Measurements from ENCODE around the gene ISG20L2. TPM values are rescaled to one million over a fixed set of nuclear protein-coding genes. Genes with fewer than 3 reads are reported as not detected.
"Not testable (repeated sequence)": the region's sequence is repeated elsewhere in the genome, so short reads cannot be mapped to it uniquely, and the experiment has no call there.

Gene ISG20L2
- total RNA-seq, 2 donors from 2014 or later, result 15.0 to 19.8 TPM

- H3K4me1 ChIP-seq (ENCODE audit: control insufficient read depth in 1 of 2, low read depth in 2 of 2), result no peaks in the 10 kb centered on the region
- no peaks in the 10 kb centered on the region for H3K36me3 ChIP-seq
- TF ChIP-seq, protein P1, sequence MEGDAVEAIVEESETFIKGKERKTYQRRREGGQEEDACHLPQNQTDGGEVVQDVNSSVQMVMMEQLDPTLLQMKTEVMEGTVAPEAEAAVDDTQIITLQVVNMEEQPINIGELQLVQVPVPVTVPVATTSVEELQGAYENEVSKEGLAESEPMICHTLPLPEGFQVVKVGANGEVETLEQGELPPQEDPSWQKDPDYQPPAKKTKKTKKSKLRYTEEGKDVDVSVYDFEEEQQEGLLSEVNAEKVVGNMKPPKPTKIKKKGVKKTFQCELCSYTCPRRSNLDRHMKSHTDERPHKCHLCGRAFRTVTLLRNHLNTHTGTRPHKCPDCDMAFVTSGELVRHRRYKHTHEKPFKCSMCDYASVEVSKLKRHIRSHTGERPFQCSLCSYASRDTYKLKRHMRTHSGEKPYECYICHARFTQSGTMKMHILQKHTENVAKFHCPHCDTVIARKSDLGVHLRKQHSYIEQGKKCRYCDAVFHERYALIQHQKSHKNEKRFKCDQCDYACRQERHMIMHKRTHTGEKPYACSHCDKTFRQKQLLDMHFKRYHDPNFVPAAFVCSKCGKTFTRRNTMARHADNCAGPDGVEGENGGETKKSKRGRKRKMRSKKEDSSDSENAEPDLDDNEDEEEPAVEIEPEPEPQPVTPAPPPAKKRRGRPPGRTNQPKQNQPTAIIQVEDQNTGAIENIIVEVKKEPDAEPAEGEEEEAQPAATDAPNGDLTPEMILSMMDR (IDR thresholded peaks at IDR 0.05), result no peak
- ATAC-seq (ENCODE audit: insufficient number of reproducible peaks, low FRiP score, low read depth) (no peak), DNase-seq (ENCODE audit: low spot score) (no peak)
- H3K9me3 ChIP-seq, result no peaks in the 10 kb centered on the region
- H3K4me3 ChIP-seq, result no peak overlapping the region
- no peaks in the 10 kb centered on the region for H3K27me3 ChIP-seq (replicated peaks; ENCODE audit: insufficient read depth)
- no peak overlapping the region for H3K27ac ChIP-seq
Observed at GRCh38 chr1:156760092-156760795, 31.7 kb upstream of the ISG20L2 start.

DNA sequence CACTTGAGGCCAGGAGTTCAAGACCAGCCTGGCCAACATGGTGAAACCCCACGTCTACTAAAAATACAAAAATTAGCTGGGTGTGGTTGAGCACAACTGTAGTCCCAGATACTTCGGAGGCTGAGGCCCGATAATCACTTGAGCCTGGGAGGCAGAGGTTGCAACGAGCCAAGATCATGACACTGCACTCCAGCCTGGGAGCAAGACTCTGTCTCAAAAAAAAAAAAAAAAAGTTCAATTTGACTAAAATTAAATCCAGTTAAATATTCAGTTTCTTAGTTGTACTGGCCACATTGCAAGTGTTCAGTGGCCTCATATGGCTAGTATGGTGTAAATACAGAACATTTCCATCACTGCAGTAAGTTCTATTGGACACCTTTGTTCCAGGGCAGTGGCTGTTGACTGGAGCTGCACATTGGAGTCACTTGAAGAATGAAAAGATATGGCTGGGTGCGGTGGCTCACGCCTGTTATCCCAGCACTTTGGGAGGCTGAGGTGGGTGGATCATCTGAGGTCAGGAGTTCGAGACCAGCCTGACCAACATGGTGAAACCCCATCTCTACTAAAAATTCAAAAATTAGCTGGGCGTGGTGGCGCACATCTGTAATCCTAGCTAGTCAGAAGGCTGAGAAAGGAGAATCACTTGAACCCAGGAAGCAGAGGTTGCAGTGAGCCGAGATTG lies 29.1 kb upstream of the ISG20L2 start:
- not testable (repeated sequence) for H3K9me3 ChIP-seq; H3K4me3 ChIP-seq; H3K36me3 ChIP-seq; H3K27ac ChIP-seq; ATAC-seq (ENCODE audit: insufficient number of reproducible peaks, low FRiP score, low read depth); DNase-seq (ENCODE audit: low spot score); H3K4me1 ChIP-seq (ENCODE audit: control insufficient read depth in 1 of 2, low read depth in 2 of 2); H3K27me3 ChIP-seq (replicated peaks; ENCODE audit: insufficient read depth)

DNA sequence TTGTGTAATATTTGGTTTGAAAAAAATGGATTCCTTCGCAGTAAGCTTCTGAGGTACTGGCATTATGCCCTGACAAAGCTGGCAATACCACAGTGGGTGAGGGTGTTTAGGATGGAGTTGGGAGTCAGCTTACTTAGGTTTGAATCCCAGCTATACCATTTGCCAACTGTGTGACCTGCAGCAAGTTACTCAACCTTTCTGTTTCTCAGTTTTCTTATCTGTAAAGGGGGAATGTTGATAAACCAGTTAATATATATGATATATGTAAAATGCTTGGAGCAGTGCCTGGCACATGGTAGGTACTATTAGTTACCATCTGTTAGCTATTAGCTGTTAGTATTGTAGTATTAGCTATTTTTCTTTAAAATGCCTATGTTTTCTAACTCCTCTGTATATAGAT lies 27.8 kb upstream of the ISG20L2 start:
- no peak for ATAC-seq (ENCODE audit: insufficient number of reproducible peaks, low FRiP score, low read depth)

GRCh38 chr1:156755527-156755950 lies 27.0 kb upstream of the ISG20L2 start:
- Histone ChIP-seq H3K36me3 (no peaks in the 10 kb centered on the region), H3K9me3 (no peaks in the 10 kb centered on the region), H3K27me3 (replicated peaks; ENCODE audit: insufficient read depth) (no peaks in the 10 kb centered on the region), H3K4me1 (ENCODE audit: control insufficient read depth in 1 of 2, low read depth in 2 of 2) (peaks cover 7 to 11% of the 10 kb centered on the region in 2 donors), H3K4me3 (no peak overlapping the region), H3K27ac (no peak overlapping the region)
- ATAC-seq (ENCODE audit: insufficient number of reproducible peaks, low FRiP score, low read depth), result no peak
- DNase-seq (ENCODE audit: low spot score), result no peak
- TF ChIP-seq, protein P1 (IDR thresholded peaks at IDR 0.05), result no peak

More for the DNA sequence above, 27.8 kb upstream of the ISG20L2 start:
- no peak overlapping the region for H3K27ac ChIP-seq
- no peak for DNase-seq (ENCODE audit: low spot score)
- H3K9me3 ChIP-seq, result no peaks in the 10 kb centered on the region
- H3K4me1 ChIP-seq (ENCODE audit: control insufficient read depth in 1 of 2, low read depth in 2 of 2), result peaks cover 7 to 11% of the 10 kb centered on the region in 2 donors
- H3K4me3 ChIP-seq, result no peak overlapping the region
- H3K36me3 ChIP-seq, result no peaks in the 10 kb centered on the region
- no peaks in the 10 kb centered on the region for H3K27me3 ChIP-seq (replicated peaks; ENCODE audit: insufficient read depth)
- TF ChIP-seq, protein P1 (IDR thresholded peaks at IDR 0.05), result no peak

DNA sequence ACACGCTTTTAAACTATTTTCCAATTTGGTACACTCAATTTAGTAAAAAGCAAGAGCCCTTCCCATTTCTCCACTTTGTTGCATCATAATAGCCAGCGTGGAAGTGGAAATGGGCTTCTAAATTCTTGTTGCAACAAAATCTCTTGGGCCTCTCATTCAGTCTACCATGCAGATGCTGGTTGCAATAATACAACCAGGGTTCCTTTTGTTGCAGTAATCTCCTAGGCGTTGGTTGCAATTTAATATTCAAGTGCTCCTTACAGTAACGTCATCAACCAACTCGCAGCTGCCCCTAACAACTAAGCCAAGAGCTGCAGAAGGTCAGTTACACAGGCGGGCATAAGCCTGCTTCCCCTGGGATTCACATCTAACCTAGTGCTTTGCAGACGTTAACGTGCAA lies 25.7 kb upstream of the ISG20L2 start:
- H3K27me3 ChIP-seq (replicated peaks; ENCODE audit: insufficient read depth), result no peaks in the 10 kb centered on the region
- no peaks in the 10 kb centered on the region for H3K9me3 ChIP-seq
- ATAC-seq (ENCODE audit: insufficient number of reproducible peaks, low FRiP score, low read depth) (no peak), DNase-seq (ENCODE audit: low spot score) (no peak)
- TF ChIP-seq, protein P1 (IDR thresholded peaks at IDR 0.05), result no peak
- no peak overlapping the region for H3K27ac ChIP-seq
- H3K36me3 ChIP-seq, result no peaks in the 10 kb centered on the region
- H3K4me3 ChIP-seq, result no peak overlapping the region
- H3K4me1 ChIP-seq (ENCODE audit: control insufficient read depth in 1 of 2, low read depth in 2 of 2), result peaks cover 15 to 22% of the 10 kb centered on the region in 2 donors

Data from thoracic aorta (tissue), 2 donors.